GM18511 (cell line): ENCODE results near the gene SOD3.

Experiments
- ATAC-seq: cut with Tn5 transposase; IDR thresholded peaks from one replicate; pipeline ENCODE4 v1.9.1; 2021; ENCODE audit warnings: mild to moderate bottlenecking, moderate library complexity; ENCODE audit not compliant: unreplicated experiment

Gene SOD3

GRCh38 chr4:24774452-24774851, 20.9 kb upstream of the SOD3 start:
- ATAC-seq, result no peak

GRCh38 chr4:24775032-24775605, 20.3 kb upstream of the SOD3 start:
- ATAC-seq, result no peak

GRCh38 chr4:24775750-24776149, 19.6 kb upstream of the SOD3 start:
- no peak for ATAC-seq

- ATAC-seq, result no peak
These were observed 17.6 kb upstream of the SOD3 start for GRCh38 chr4:24777536-24778463.

- ATAC-seq, result no peak
These were observed 16.7 kb upstream of the SOD3 start for GRCh38 chr4:24778464-24779225.

- no peak for ATAC-seq
These were observed 14.4 kb upstream of the SOD3 start for GRCh38 chr4:24780936-24781495.

- ATAC-seq, result no peak
These were observed 13.2 kb upstream of the SOD3 start for GRCh38 chr4:24781999-24782745.

- no peak for ATAC-seq
These were observed 11.9 kb upstream of the SOD3 start for GRCh38 chr4:24783506-24783905.

GRCh38 chr4:24791043-24791442, 4.3 kb upstream of the SOD3 start:
- ATAC-seq, result no peak

- ATAC-seq, result no peak
These were observed 2.8 kb upstream of the SOD3 start for GRCh38 chr4:24792552-24792951.

- no peak for ATAC-seq
These were observed 2.0 kb upstream of the SOD3 start for GRCh38 chr4:24793219-24794005.

GRCh38 chr4:24794051-24794450, 1.3 kb upstream of the SOD3 start:
- no peak for ATAC-seq

- ATAC-seq, result no peak
These were observed 893 bp upstream of the SOD3 start for GRCh38 chr4:24794480-24794879.

GRCh38 chr4:24795666-24796381, 451 bp downstream of the SOD3 start:
- ATAC-seq, result no peak

GRCh38 chr4:24796620-24797019, 1.2 kb downstream of the SOD3 start:
- no peak for ATAC-seq

- no peak for ATAC-seq
These were observed 2.8 kb downstream of the SOD3 start for GRCh38 chr4:24798036-24798610.

GRCh38 chr4:24799196-24799543, 3.8 kb downstream of the SOD3 start:
- ATAC-seq, result no peak

GRCh38 chr4:24799544-24800324, 4.4 kb downstream of the SOD3 start:
- ATAC-seq, result no peak
